Measurements from ENCODE around the gene SPDYE8. TPM values are rescaled to one million over a fixed set of nuclear protein-coding genes. Genes with fewer than 3 reads are reported as not detected.
A peak's percentile ranks its signal among the peaks of the same experiment; 100 is the strongest.
"Not testable (repeated sequence)": the region's sequence is repeated elsewhere in the genome, so short reads cannot be mapped to it uniquely, and the experiment has no call there.

Gene SPDYE8, protein sequence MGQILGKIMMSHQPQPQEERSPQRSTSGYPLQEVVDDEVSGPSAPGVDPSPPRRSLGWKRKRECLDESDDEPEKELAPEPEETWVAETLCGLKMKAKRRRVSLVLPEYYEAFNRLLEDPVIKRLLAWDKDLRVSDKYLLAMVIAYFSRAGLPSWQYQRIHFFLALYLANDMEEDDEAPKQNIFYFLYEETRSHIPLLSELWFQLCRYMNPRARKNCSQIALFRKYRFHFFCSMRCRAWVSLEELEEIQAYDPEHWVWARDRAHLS
- total RNA-seq (2014; rRNA removed; shearing (Covaris generic)) (not detected in 2 replicates), polyA plus RNA-seq (2016; fragmentation: Nextera tagmentation; extraction: Ambion mirVana) (0.14 and 0.34 TPM in 2 replicates)
- long read RNA-seq: 0 reads

DNA sequence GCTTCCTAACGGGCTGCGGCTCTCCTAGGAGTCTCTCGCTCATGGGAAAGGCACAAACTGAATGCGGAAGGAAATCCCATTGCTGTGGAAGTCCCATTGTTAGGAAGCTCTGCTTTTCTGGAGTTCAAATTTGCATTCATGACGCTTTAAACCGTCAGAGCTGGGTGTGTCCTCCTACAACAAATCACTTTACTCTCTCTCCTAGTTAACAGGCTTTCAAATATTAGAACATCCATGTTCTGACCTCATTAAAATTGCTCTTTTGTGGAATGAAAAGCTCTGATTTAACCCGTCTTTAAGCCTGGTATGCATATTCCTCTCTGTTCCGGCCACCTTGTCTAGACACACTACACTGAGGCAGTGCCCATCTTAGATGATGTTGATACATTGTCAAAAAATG lies at the start of gene SPDYE8:
Gene SPDYE8, minus strand, starts transcription at position 101 of the 400 bp plus-strand sequence. CDS start 1,800 bp downstream, outside the sequence.
- not testable (repeated sequence) for H3K36me3 Mint-ChIP-seq (ENCODE audit: low read depth); H3K9me2 ChIP-seq (ENCODE audit: insufficient read depth); ATAC-seq; H3K4me1 ChIP-seq (ENCODE audit: insufficient read depth); H3K79me2 ChIP-seq (replicated peaks; ENCODE audit: insufficient read depth); H3K27me3 Mint-ChIP-seq (ENCODE audit: insufficient read depth, low read depth, poor library complexity); H3K27ac Mint-ChIP-seq; H3K4me3 ChIP-seq; H3K27me3 ChIP-seq (ENCODE audit: insufficient read depth); H3K27ac ChIP-seq (ENCODE audit: low read depth); H3K36me3 ChIP-seq (ENCODE audit: insufficient read depth); H3K9me3 Mint-ChIP-seq; H4K20me1 ChIP-seq (replicated peaks; ENCODE audit: insufficient read depth); H3K4me3 Mint-ChIP-seq; H3F3A ChIP-seq (replicated peaks; ENCODE audit: low read depth); DNase-seq (ENCODE audit: low spot score); H2AFZ ChIP-seq; H3K4me1 Mint-ChIP-seq; H3K4me2 ChIP-seq

DNA sequence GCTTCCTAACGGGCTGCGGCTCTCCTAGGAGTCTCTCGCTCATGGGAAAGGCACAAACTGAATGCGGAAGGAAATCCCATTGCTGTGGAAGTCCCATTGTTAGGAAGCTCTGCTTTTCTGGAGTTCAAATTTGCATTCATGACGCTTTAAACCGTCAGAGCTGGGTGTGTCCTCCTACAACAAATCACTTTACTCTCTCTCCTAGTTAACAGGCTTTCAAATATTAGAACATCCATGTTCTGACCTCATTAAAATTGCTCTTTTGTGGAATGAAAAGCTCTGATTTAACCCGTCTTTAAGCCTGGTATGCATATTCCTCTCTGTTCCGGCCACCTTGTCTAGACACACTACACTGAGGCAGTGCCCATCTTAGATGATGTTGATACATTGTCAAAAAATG lies 28.2 kb upstream of the SPDYE8 start, which contains the start of gene SPDYE11:
Gene SPDYE11, minus strand, starts transcription at position 101 of the 400 bp plus-strand sequence. CDS start 1,800 bp downstream, outside the sequence.
- not testable (repeated sequence) for H3K4me3 ChIP-seq; DNase-seq (ENCODE audit: low spot score); H3F3A ChIP-seq (replicated peaks; ENCODE audit: low read depth); H3K9me3 Mint-ChIP-seq; H3K27ac Mint-ChIP-seq; H3K4me2 ChIP-seq; H3K27me3 ChIP-seq (ENCODE audit: insufficient read depth); H2AFZ ChIP-seq; H3K4me3 Mint-ChIP-seq; H3K36me3 Mint-ChIP-seq (ENCODE audit: low read depth); H3K36me3 ChIP-seq (ENCODE audit: insufficient read depth); H3K4me1 Mint-ChIP-seq; H3K27ac ChIP-seq (ENCODE audit: low read depth); H3K27me3 Mint-ChIP-seq (ENCODE audit: insufficient read depth, low read depth, poor library complexity); H3K4me1 ChIP-seq (ENCODE audit: insufficient read depth); H3K79me2 ChIP-seq (replicated peaks; ENCODE audit: insufficient read depth); H4K20me1 ChIP-seq (replicated peaks; ENCODE audit: insufficient read depth); H3K9me2 ChIP-seq (ENCODE audit: insufficient read depth); ATAC-seq

GRCh38 chr7:73006491-73006890 lies 23.1 kb downstream of the SPDYE8 start:
- H3K9me3 Mint-ChIP-seq; H3K79me2 ChIP-seq (replicated peaks; ENCODE audit: insufficient read depth); DNase-seq (ENCODE audit: low spot score); H3K27me3 ChIP-seq (ENCODE audit: insufficient read depth); H4K20me1 ChIP-seq (replicated peaks; ENCODE audit: insufficient read depth); H3K4me1 ChIP-seq (ENCODE audit: insufficient read depth); H3K9me2 ChIP-seq (ENCODE audit: insufficient read depth); H3K36me3 ChIP-seq (ENCODE audit: insufficient read depth); H3K27me3 Mint-ChIP-seq (ENCODE audit: insufficient read depth, low read depth, poor library complexity); H3K36me3 Mint-ChIP-seq (ENCODE audit: low read depth); H2AFZ ChIP-seq; H3K27ac ChIP-seq (ENCODE audit: low read depth); ATAC-seq; H3F3A ChIP-seq (replicated peaks; ENCODE audit: low read depth); H3K27ac Mint-ChIP-seq; H3K4me1 Mint-ChIP-seq: not testable (repeated sequence)
- H3K4me3 ChIP-seq: peak overlapping the region; percentile 54
- H3K4me2 ChIP-seq: peak overlapping the region; percentile 82
- H3K4me3 Mint-ChIP-seq: peak overlapping the region; percentile 65

- H3K36me3 Mint-ChIP-seq (ENCODE audit: low read depth); H3K4me1 Mint-ChIP-seq; H3K27me3 Mint-ChIP-seq (ENCODE audit: insufficient read depth, low read depth, poor library complexity); H3K79me2 ChIP-seq (replicated peaks; ENCODE audit: insufficient read depth); H3K4me1 ChIP-seq (ENCODE audit: insufficient read depth); H4K20me1 ChIP-seq (replicated peaks; ENCODE audit: insufficient read depth); H3K4me2 ChIP-seq; H3F3A ChIP-seq (replicated peaks; ENCODE audit: low read depth); H3K9me3 Mint-ChIP-seq; H2AFZ ChIP-seq; H3K27me3 ChIP-seq (ENCODE audit: insufficient read depth); H3K36me3 ChIP-seq (ENCODE audit: insufficient read depth); H3K9me2 ChIP-seq (ENCODE audit: insufficient read depth): not testable (repeated sequence)
- Mint-ChIP-seq H3K4me3 (peak overlapping the region; percentile 96), H3K27ac (peak overlapping the region; percentile 99)
- TF ChIP-seq CREB1 (CRISPR knock-in tag; IDR thresholded peaks at IDR 0.05; ENCODE audit: low read depth) (peak; percentile 88), POLR2AphosphoS5 (IDR thresholded peaks at IDR 0.05; ENCODE audit: low read depth) (peak; percentile 95)
- ATAC-seq (peak; percentile 88), DNase-seq (ENCODE audit: low spot score) (peak; percentile 85)
- H3K27ac ChIP-seq (ENCODE audit: low read depth): peak overlapping the region; percentile 92; the same call in 1 of the 2 replicates
- H3K4me3 ChIP-seq: peak overlapping the region; percentile 61
Observed at GRCh38 chr7:73005693-73006447, 23.7 kb downstream of the SPDYE8 start.

GRCh38 chr7:73005356-73005692 lies 24.2 kb downstream of the SPDYE8 start:
- H3F3A ChIP-seq (replicated peaks; ENCODE audit: low read depth); H3K27me3 ChIP-seq (ENCODE audit: insufficient read depth); H3K9me2 ChIP-seq (ENCODE audit: insufficient read depth); H3K27me3 Mint-ChIP-seq (ENCODE audit: insufficient read depth, low read depth, poor library complexity); H2AFZ ChIP-seq; H3K79me2 ChIP-seq (replicated peaks; ENCODE audit: insufficient read depth); DNase-seq (ENCODE audit: low spot score); H3K4me1 ChIP-seq (ENCODE audit: insufficient read depth); H3K36me3 ChIP-seq (ENCODE audit: insufficient read depth); H3K4me1 Mint-ChIP-seq; H3K27ac ChIP-seq (ENCODE audit: low read depth); H3K4me2 ChIP-seq; H4K20me1 ChIP-seq (replicated peaks; ENCODE audit: insufficient read depth); H3K36me3 Mint-ChIP-seq (ENCODE audit: low read depth); H3K9me3 Mint-ChIP-seq: not testable (repeated sequence)
- Mint-ChIP-seq H3K4me3 (peak overlapping the region; percentile 96), H3K27ac (peak overlapping the region; percentile 99)
- peak; percentile 91 for ATAC-seq
- H3K4me3 ChIP-seq: peak overlapping the region; percentile 61

- not testable (repeated sequence) for H3K9me3 Mint-ChIP-seq; H3K4me3 Mint-ChIP-seq; H3K4me2 ChIP-seq; H3K9me2 ChIP-seq (ENCODE audit: insufficient read depth); H3F3A ChIP-seq (replicated peaks; ENCODE audit: low read depth); H3K36me3 Mint-ChIP-seq (ENCODE audit: low read depth); H3K79me2 ChIP-seq (replicated peaks; ENCODE audit: insufficient read depth); H3K36me3 ChIP-seq (ENCODE audit: insufficient read depth); H3K27me3 ChIP-seq (ENCODE audit: insufficient read depth); H3K4me3 ChIP-seq; ATAC-seq; H3K27me3 Mint-ChIP-seq (ENCODE audit: insufficient read depth, low read depth, poor library complexity); H3K27ac ChIP-seq (ENCODE audit: low read depth); H3K4me1 Mint-ChIP-seq; H3K4me1 ChIP-seq (ENCODE audit: insufficient read depth); H2AFZ ChIP-seq; H3K27ac Mint-ChIP-seq; H4K20me1 ChIP-seq (replicated peaks; ENCODE audit: insufficient read depth); DNase-seq (ENCODE audit: low spot score)
Observed at GRCh38 chr7:72997887-72998468, 31.6 kb downstream of the SPDYE8 start.
